ENCODE measurements around the gene SZRD1.

DNA sequence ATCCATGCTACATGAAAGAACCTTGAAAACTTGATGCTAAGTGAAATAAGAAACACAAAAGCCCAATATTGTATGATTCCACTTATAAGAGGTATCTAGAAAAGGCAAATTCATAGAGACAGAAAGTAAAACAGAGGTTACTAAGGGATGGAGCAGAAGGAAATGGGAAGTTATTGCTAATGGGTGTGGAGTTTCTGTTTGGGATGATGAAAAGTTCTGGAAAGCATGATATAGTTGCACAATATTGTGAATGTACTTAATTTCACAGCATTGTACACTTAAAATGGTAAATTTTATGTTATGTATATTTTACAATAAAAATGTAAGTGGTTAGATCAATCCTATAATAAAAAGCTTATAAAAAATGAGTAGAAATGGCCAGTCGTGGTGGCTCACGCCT lies 71.9 kb downstream of the SZRD1 start:
- TF ChIP-seq, protein P1, sequence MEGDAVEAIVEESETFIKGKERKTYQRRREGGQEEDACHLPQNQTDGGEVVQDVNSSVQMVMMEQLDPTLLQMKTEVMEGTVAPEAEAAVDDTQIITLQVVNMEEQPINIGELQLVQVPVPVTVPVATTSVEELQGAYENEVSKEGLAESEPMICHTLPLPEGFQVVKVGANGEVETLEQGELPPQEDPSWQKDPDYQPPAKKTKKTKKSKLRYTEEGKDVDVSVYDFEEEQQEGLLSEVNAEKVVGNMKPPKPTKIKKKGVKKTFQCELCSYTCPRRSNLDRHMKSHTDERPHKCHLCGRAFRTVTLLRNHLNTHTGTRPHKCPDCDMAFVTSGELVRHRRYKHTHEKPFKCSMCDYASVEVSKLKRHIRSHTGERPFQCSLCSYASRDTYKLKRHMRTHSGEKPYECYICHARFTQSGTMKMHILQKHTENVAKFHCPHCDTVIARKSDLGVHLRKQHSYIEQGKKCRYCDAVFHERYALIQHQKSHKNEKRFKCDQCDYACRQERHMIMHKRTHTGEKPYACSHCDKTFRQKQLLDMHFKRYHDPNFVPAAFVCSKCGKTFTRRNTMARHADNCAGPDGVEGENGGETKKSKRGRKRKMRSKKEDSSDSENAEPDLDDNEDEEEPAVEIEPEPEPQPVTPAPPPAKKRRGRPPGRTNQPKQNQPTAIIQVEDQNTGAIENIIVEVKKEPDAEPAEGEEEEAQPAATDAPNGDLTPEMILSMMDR (IDR thresholded peaks at IDR 0.05; ENCODE audit: poor library complexity, severe bottlenecking), result no peak
- TF ChIP-seq POLR2AphosphoS5 (IDR thresholded peaks at IDR 0.05) (no peak), EP300 (conservative IDR thresholded peaks at IDR 0.05; ENCODE audit: poor library complexity, severe bottlenecking) (no peak)

Measured in neural cell (in vitro differentiated cells).